LoVo (cell line): ENCODE data around the gene ARL5B.

ENCODE experiments used
- DNase-seq: peaks from one replicate; pipeline ENCODE4 v3.0.0-alpha.2; 2016; ENCODE audit warnings: low spot score

ARL5B gene

GRCh38 chr10:18703521-18703920 lies 44.3 kb downstream of the ARL5B start:
- DNase-seq: no peak

GRCh38 chr10:18710201-18710653 lies 51.0 kb downstream of the ARL5B start:
- DNase-seq: no peak

DNA sequence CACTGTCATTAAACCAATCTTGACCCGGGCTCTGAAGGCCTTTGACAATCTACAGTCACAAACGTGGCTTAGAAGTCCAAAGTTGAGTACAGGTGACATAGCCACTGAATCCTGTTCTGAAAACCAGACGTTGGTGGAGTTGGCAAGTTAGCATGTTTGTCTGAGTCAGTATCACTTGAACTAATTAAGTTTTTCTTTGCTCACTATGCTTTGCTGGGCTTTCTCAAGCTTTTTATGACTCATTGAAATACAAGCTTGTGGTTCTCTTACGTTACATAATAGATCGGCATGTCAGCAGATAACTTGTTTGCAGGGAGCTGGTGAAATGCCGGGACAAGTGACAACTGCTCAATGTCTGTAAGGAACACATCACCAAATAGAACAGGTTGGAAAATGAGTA lies 53.8 kb downstream of the ARL5B start:
- DNase-seq: peak; percentile 85

- peak; percentile 22 for DNase-seq
Observed at GRCh38 chr10:18718991-18719390, 59.8 kb downstream of the ARL5B start.

DNA sequence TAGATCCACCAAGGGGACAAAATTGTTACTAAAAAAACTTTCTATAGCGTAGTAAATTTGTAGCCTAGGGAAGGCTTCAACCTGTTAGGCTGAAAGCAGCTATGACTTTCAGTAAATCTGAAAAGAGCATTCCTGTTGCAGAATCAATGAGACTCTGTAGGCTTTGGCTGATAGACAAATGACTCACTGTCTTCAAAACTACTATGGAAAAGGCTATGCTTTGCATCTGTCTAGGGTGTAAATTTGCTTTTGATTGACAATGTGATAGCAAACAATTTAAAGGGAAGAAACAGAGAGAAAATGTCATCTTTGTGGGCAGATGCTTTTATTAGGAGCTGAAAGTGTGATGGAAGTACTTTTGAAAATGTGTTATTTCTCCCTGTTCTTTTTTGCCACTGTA lies 60.6 kb downstream of the ARL5B start:
- DNase-seq: no peak

DNA sequence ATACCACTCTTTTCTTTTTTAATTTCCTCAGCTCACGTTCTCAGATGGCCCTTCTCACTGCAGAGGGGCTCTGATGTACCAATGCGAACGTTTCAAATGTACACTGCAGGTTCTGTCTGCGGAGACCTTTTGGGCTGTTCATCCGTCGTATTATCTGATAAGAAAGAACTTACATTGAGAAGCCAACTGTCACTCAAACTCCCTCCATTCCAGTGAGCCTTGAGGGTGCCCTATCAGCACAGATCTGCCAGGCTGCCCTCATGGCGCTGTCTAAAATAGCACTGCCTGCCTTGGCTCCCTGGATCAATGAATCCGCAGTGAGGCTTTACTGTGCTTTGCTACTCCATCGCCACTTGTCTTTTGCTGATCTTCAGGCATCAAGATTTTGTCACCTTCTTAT lies 61.8 kb downstream of the ARL5B start:
- DNase-seq: no peak

GRCh38 chr10:18723801-18724200 lies 64.6 kb downstream of the ARL5B start:
- DNase-seq: no peak
